Body of pancreas (tissue), 4 donors: ENCODE data around the gene TOMT. TPM values are rescaled to one million over a fixed set of nuclear protein-coding genes. Genes with fewer than 3 reads are reported as not detected.

Experiments
- ATAC-seq: fragments of 150-250 bp; one replicate; pipeline ENCODE4 v1.9.1; 2016
- DNase-seq, 4 donors: peaks; one replicate each; pipeline ENCODE4 v3.0.0-alpha.2; 2019
- H3K27ac ChIP-seq, 4 donors: fragments of 200-600 bp; sonication (generic); 1 replicate in 3 of 4; 2 replicates in 1 of 4; pipeline versions ENCODE4 v1.5.1 to v1.6.1; 2016 to 2019; ENCODE audit warnings: mild to moderate bottlenecking in 1 of 4, mixed read lengths in 1 of 4, moderate library complexity in 1 of 4
- H3K27me3 ChIP-seq, 2 donors: fragments of 200-600 bp; sonication (generic); one replicate each; pipeline ENCODE4 v1.6.0; 2016; ENCODE audit warnings: mild to moderate bottlenecking in 1 of 2
- H3K36me3 ChIP-seq, 2 donors: fragments of 200-600 bp; sonication (generic); replicated peaks in 1 of 2; 2 replicates each; pipeline ENCODE4 v1.5.1; 2016; ENCODE audit warnings: low read depth in 2 of 2; ENCODE audit not compliant: insufficient read depth in 1 of 2
- H3K4me1 ChIP-seq: fragments of 200-600 bp; sonication (generic); one replicate; pipeline ENCODE4 v1.6.0; 2016
- H3K4me3 ChIP-seq, 2 donors: fragments of 200-600 bp; sonication (generic); 1 replicate in 1 of 2; 2 replicates in 1 of 2; pipeline ENCODE4 v1.5.1; 2016 to 2019
- H3K9me3 ChIP-seq, 3 donors: fragments of 200-600 bp; sonication (generic); 1 replicate in 2 of 3; 2 replicates in 1 of 3; pipeline ENCODE4 v1.5.1; 2016
- POLR2A ChIP-seq, 3 donors: fragments of 450-650 bp; IDR thresholded peaks; one replicate each; pipeline ENCODE4 v1.6.1; 2016; ENCODE audit warnings: antibody characterized with exemption in 3 of 3, mild to moderate bottlenecking in 2 of 3
- WGBS, 2 donors: methylation state at CpG; one replicate each; pipeline ENCODE4 v1.1.5; 2017; 5-methylcytosine and 5-hydroxymethylcytosine counted together
- intact Hi-C: fragments of 100-400 bp; cut with DNase I; formaldehyde crosslinking; loops from one replicate; pipeline ENCODE4 v1.15.1; 2023
- total RNA-seq, 2 donors: library from RNA; depleted of rRNA; stranded (reverse); fragments of >200 nt; gene quantifications; one replicate each; pipeline ENCODE4 v1.1.0, GENCODE V29; 2016
- TF ChIP-seq, protein P1 (sequence below), 7 experiments: fragments of 450-650 bp in 4 of 7; fragments of 200-600 bp in 3 of 7; sonication (generic) in 3 of 7; IDR thresholded peaks; one replicate each; pipeline ENCODE4 v1.5.1; 2016 to 2019; ENCODE audit warnings: antibody characterized with exemption in 7 of 7

The TOMT gene
- total RNA-seq, 2 donors from 2014 or later: not detected

DNA sequence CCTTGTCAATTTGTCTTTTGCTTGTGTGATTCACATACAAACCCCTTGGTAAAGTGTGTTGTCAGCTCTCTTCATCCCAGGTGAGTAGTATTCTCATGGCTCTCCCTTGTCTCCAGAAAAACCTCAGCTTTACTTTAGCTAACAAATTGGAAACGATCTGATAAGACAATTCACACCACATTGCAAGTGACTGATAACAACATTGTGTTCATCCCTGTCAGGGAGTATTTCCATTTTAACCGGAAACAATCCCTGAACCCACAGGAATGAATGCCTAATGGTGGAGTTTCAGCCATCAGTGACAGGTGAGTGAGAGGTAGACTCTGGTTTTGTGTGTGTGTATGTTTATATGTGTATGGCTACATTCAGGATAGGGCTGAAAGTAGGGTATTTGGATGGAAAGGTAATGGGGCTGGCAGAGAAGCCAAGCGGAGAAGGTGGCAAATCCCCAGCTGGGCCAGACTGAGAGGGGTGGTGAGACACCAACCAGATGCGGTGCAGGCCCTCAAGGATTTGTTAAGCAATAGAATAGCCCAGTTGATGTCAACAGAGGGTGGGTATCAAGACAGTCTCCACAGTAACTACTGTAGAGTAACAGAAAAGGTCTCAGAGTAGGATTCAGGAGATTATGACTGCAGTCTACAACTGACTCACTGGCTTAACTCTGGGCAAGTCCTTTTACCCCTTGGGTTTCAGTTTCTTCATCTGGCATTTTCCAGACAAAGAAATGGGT, 17.5 kb upstream of the TOMT start:
- DNase-seq: no peak
- no peak overlapping the region for H3K27ac ChIP-seq
- intact Hi-C loops: no loop called here
- H3K36me3 ChIP-seq: no peaks in the 10 kb centered on the region
- TF ChIP-seq, protein P1, sequence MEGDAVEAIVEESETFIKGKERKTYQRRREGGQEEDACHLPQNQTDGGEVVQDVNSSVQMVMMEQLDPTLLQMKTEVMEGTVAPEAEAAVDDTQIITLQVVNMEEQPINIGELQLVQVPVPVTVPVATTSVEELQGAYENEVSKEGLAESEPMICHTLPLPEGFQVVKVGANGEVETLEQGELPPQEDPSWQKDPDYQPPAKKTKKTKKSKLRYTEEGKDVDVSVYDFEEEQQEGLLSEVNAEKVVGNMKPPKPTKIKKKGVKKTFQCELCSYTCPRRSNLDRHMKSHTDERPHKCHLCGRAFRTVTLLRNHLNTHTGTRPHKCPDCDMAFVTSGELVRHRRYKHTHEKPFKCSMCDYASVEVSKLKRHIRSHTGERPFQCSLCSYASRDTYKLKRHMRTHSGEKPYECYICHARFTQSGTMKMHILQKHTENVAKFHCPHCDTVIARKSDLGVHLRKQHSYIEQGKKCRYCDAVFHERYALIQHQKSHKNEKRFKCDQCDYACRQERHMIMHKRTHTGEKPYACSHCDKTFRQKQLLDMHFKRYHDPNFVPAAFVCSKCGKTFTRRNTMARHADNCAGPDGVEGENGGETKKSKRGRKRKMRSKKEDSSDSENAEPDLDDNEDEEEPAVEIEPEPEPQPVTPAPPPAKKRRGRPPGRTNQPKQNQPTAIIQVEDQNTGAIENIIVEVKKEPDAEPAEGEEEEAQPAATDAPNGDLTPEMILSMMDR (IDR thresholded peaks at IDR 0.05): no peak
- no peak for TF ChIP-seq POLR2A (IDR thresholded peaks at IDR 0.05)
- WGBS, 2 donors: 73 to 84% methylated on average over 4 of the region's 4 CpGs
- no peaks in the 10 kb centered on the region for H3K9me3 ChIP-seq
- peaks cover 15% of the 10 kb centered on the region for H3K4me1 ChIP-seq
- H3K27me3 ChIP-seq: no peaks in the 10 kb centered on the region
- no peak overlapping the region for H3K4me3 ChIP-seq
- ATAC-seq: no peak

DNA sequence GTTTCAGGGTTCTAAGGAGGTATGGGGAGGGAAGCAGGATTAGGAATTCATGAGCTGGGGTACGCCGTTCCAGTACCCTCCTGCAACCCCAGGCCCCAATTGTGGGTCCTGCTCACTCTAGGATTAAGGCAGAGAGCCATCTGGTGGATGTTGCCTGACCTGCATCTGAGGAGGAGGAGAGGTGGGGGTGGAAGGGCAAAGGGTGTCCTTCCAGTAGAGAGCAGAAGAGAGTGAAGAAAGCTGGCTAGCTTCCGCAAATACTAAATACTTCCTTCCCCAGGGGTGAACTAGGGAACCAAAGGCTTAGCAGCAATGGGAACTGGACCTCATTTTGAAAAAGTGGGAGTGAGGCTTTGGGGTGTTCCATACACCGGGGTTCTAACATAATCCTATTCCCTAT, 14.4 kb upstream of the TOMT start:
- H3K27ac ChIP-seq: peak overlapping the region in 3 of 4 donors; percentile 28 to 57 (median 43)
- 24 to 39% methylated on average over 4 of the region's 4 CpGs for WGBS, 2 donors
- no peaks in the 10 kb centered on the region for H3K9me3 ChIP-seq
- H3K27me3 ChIP-seq: no peaks in the 10 kb centered on the region
- intact Hi-C loops: loop anchor here (5.0 kb wide), 1 partner anchor 64 kb away; no protein-coding TSS in a partner anchor
- no peak for TF ChIP-seq POLR2A (IDR thresholded peaks at IDR 0.05)
- TF ChIP-seq, protein P1 (IDR thresholded peaks at IDR 0.05): peak; percentile 55 to 98 (median 82)
- H3K36me3 ChIP-seq: peaks cover 0 to 4% of the 10 kb centered on the region in 2 donors
- H3K4me1 ChIP-seq: peaks cover 15% of the 10 kb centered on the region
- ATAC-seq (peak; percentile 93), DNase-seq (peak; percentile 72 to 83 (median 79))
- no peak overlapping the region for H3K4me3 ChIP-seq

GRCh38 chr11:72098741-72099140, 7.0 kb upstream of the TOMT start:
- ATAC-seq (no peak), DNase-seq (no peak)
- Histone ChIP-seq H3K9me3 (no peaks in the 10 kb centered on the region), H3K4me1 (peaks cover 24% of the 10 kb centered on the region), H3K27ac (no peak overlapping the region), H3K36me3 (peaks cover 14 to 22% of the 10 kb centered on the region in 2 donors), H3K4me3 (no peak overlapping the region), H3K27me3 (no peaks in the 10 kb centered on the region)
- TF ChIP-seq, protein P1 (IDR thresholded peaks at IDR 0.05): no peak
- TF ChIP-seq POLR2A (IDR thresholded peaks at IDR 0.05): no peak
- WGBS, 2 donors: 94 to 100% methylated on average over 2 to 3 of the region's 3 CpGs
- intact Hi-C loops: no loop called here

GRCh38 chr11:72100009-72100408, 5.7 kb upstream of the TOMT start:
- 58 to 75% methylated on average over 3 of the region's 3 CpGs for WGBS, 2 donors
- no peak for TF ChIP-seq POLR2A (IDR thresholded peaks at IDR 0.05)
- TF ChIP-seq, protein P1 (IDR thresholded peaks at IDR 0.05): no peak
- DNase-seq: no peak
- Histone ChIP-seq H3K27ac (no peak overlapping the region), H3K9me3 (no peaks in the 10 kb centered on the region), H3K36me3 (peaks cover 14 to 18% of the 10 kb centered on the region in 2 donors), H3K4me1 (peaks cover 27% of the 10 kb centered on the region), H3K27me3 (no peaks in the 10 kb centered on the region), H3K4me3 (no peak overlapping the region)
- intact Hi-C loops: no loop called here
- ATAC-seq: no peak

DNA sequence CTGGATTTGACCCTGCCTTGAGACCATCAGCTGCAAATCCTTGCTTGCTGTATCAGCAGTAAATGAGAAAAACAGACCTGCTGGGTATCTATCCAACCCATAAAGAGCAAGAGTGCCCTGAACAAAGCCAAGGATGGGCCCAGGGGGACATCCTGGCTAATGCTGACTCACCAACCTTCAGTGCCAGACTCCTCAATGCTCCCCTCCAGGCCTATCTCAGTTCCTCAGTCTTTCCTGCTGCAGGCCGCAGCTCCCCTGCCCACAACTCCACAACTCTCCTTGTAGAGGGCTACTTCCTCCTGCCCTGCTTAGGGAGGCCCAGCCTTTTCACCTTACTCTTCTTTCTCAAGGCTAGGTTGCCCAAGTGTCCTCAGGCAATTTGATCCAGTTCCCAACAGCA, 5.3 kb upstream of the TOMT start:
- Histone ChIP-seq H3K36me3 (peaks cover 14 to 18% of the 10 kb centered on the region in 2 donors), H3K4me3 (no peak overlapping the region), H3K27ac (no peak overlapping the region), H3K27me3 (no peaks in the 10 kb centered on the region), H3K9me3 (no peaks in the 10 kb centered on the region), H3K4me1 (peaks cover 27% of the 10 kb centered on the region)
- intact Hi-C loops: no loop called here
- ATAC-seq (no peak), DNase-seq (no peak)
- TF ChIP-seq POLR2A (IDR thresholded peaks at IDR 0.05): no peak
- TF ChIP-seq, protein P1 (IDR thresholded peaks at IDR 0.05): no peak
- WGBS, 2 donors: 80 to 87% methylated on average over 1 of the region's 1 CpG
